Endothelial cell of umbilical vein (primary cell): ENCODE measurements around the gene CTNNA2. TPM values are rescaled to one million over a fixed set of nuclear protein-coding genes. Genes with fewer than 3 reads are reported as not detected.

Experiments
- BruUV-seq: library from RNA; stranded (reverse); fragments of 400-500 nt; replicated peaks from 2 replicates; lab custom pipeline; 2021; lab: Mats Ljungman, UMichigan
- CTCF ChIA-PET: fragments of 300-600, 350-600 bp; sonication (Branson Sonifier 250); formaldehyde crosslinking; loops from one replicate; lab custom pipeline; 2021; ENCODE audit warnings: antibody characterized with exemption, inconsistent platforms; lab: Charles Lee
- POLR2A ChIA-PET: fragments of 300-600, 350-600 bp; sonication (Branson Sonifier 250); formaldehyde crosslinking; loops from one replicate; lab custom pipeline; 2021; ENCODE audit warnings: antibody characterized with exemption, inconsistent platforms; lab: Charles Lee
- DNase-seq: peaks from one replicate; pipeline ENCODE4 v3.0.0-alpha.2; 2011; ENCODE audit warnings: low read depth, low spot score
- FAIRE-seq: peaks from 2 replicates; lab custom pipeline; 2011; peaks lifted over from hg19 to GRCh38; lab: Jason Lieb, UNC
- H2AFZ ChIP-seq: 2 replicates; pipeline ENCODE4 v1.6.0; 2012; ENCODE audit warnings: low read depth, low read length, control low read depth, inconsistent platforms
- H3K27ac ChIP-seq: 2 replicates; pipeline ENCODE4 v1.5.1; 2011; ENCODE audit warnings: low read depth, mild to moderate bottlenecking, control low read depth, low read length, moderate library complexity; ENCODE audit not compliant: insufficient read depth
- H3K27me3 ChIP-seq, 2 experiments: 2 replicates each; pipeline versions ENCODE4 v1.6.0 to v1.6.1; 2011; ENCODE audit warnings: low read length in 2 of 2, mixed read lengths in 1 of 2; ENCODE audit not compliant: control insufficient read depth in 2 of 2, insufficient read depth in 2 of 2
- H3K36me3 ChIP-seq, 2 experiments: 2 replicates in 1 of 2; 3 replicates in 1 of 2; pipeline ENCODE4 v1.5.1; 2011; ENCODE audit warnings: low read length in 2 of 2, mild to moderate bottlenecking in 1 of 2, moderate library complexity in 1 of 2; ENCODE audit not compliant: control insufficient read depth in 2 of 2, insufficient read depth in 2 of 2; ENCODE audit errors: extremely low read depth in 1 of 2
- H3K4me1 ChIP-seq: 3 replicates; pipeline ENCODE4 v1.5.1; 2011; ENCODE audit warnings: mild to moderate bottlenecking, low read length; ENCODE audit not compliant: control insufficient read depth, insufficient read depth; ENCODE audit errors: extremely low read depth
- H3K4me2 ChIP-seq: 2 replicates; pipeline ENCODE4 v1.6.1; 2011; ENCODE audit warnings: low read length, control low read depth, mixed read lengths; ENCODE audit not compliant: insufficient read depth
- H3K4me3 ChIP-seq, 3 experiments: fragments of 200-600 bp in 1 of 3; sonication (generic), shearing (Covaris generic) in 1 of 3; replicated peaks in 1 of 3; 2 replicates each; pipeline ENCODE4 v1.5.1; 2011 to 2016; ENCODE audit warnings: control low read depth in 3 of 3, low read length in 3 of 3, mild to moderate bottlenecking in 2 of 3, inconsistent platforms in 1 of 3, low read depth in 1 of 3, moderate library complexity in 1 of 3; ENCODE audit not compliant: insufficient read depth in 1 of 3
- H3K79me2 ChIP-seq: 2 replicates; pipeline ENCODE4 v1.6.0; 2012; ENCODE audit warnings: low read length, inconsistent platforms; ENCODE audit not compliant: control insufficient read depth, insufficient read depth
- H3K9ac ChIP-seq: replicated peaks from 2 replicates; pipeline ENCODE3; 2011; ENCODE audit warnings: low read length, control low read depth; ENCODE audit not compliant: insufficient read depth; ENCODE audit errors: extremely low read depth
- H3K9me1 ChIP-seq: replicated peaks from 3 replicates; pipeline ENCODE4 v1.6.0; 2011; ENCODE audit warnings: mild to moderate bottlenecking, low read length; ENCODE audit not compliant: control insufficient read depth, insufficient read depth; ENCODE audit errors: extremely low read depth
- H3K9me3 ChIP-seq: replicated peaks from 2 replicates; pipeline ENCODE4 v1.5.1; 2012; ENCODE audit warnings: low read length, inconsistent platforms; ENCODE audit not compliant: control insufficient read depth, insufficient read depth
- H4K20me1 ChIP-seq: replicated peaks from 2 replicates; pipeline ENCODE3; 2011; ENCODE audit warnings: mild to moderate bottlenecking, low read length; ENCODE audit not compliant: control insufficient read depth, insufficient read depth; ENCODE audit errors: extremely low read depth
- EZH2 ChIP-seq: IDR thresholded peaks from 2 replicates; pipeline ENCODE4 v1.6.1; 2012; ENCODE audit warnings: borderline replicate concordance, low read depth, mild to moderate bottlenecking, moderate library complexity, low read length, inconsistent platforms; ENCODE audit not compliant: severe bottlenecking
- FOS ChIP-seq: IDR thresholded peaks from 2 replicates; pipeline ENCODE4 v1.6.1; 2011; ENCODE audit warnings: mild to moderate bottlenecking, low read length, moderate library complexity, borderline replicate concordance; ENCODE audit not compliant: insufficient read depth
- GATA2 ChIP-seq: IDR thresholded peaks from 2 replicates; pipeline ENCODE4 v1.7.0; 2011; ENCODE audit warnings: low read depth, mild to moderate bottlenecking, moderate library complexity, mixed read lengths, low read length; ENCODE audit not compliant: insufficient read length, insufficient read depth
- JUN ChIP-seq: IDR thresholded peaks from 2 replicates; pipeline ENCODE4 v1.6.1; 2011; ENCODE audit warnings: borderline replicate concordance, low read depth; ENCODE audit not compliant: insufficient read length, insufficient read depth
- MYC ChIP-seq: IDR thresholded peaks from one replicate; pipeline ENCODE4 v1.6.1; 2011; ENCODE audit warnings: mild to moderate bottlenecking, low read depth, low read length
- POLR2A ChIP-seq: IDR thresholded peaks from 2 replicates; pipeline ENCODE4 v1.6.1; 2012; ENCODE audit warnings: low read depth, mild to moderate bottlenecking, control low read depth, low read length
- POLR2AphosphoS5 ChIP-seq: IDR thresholded peaks from 2 replicates; pipeline ENCODE4 v1.6.1; 2012; ENCODE audit warnings: low read depth, mild to moderate bottlenecking, control low read depth, low read length, moderate library complexity; ENCODE audit not compliant: insufficient read depth
- dilution Hi-C: fragments of 300-500 bp; cut with MboI; formaldehyde crosslinking; loops from one replicate; pipeline ENCODE4 v1.15.0; 2019; ENCODE audit warnings: low sequenced_read_pairs; ENCODE audit not compliant: extremely low pct_ligation_motif_present
- intact Hi-C: fragments of 100-400 bp; cut with micrococcal nuclease; formaldehyde crosslinking; loops from one replicate; pipeline ENCODE4 v1.10.0; 2022
- polyA plus RNA-seq, 4 experiments: library from polyadenylated mRNA; depleted of rRNA in 3 of 4; stranded (reverse) in 3 of 4; unstranded in 1 of 4; fragments of >200 nt; gene quantifications; 2 replicates each; pipeline versions ENCODE4 v1.2.1 to v1.2.3, GENCODE V29; 2011 to 2012; ENCODE audit warnings: missing spikeins in 1 of 4
- total RNA-seq: library from RNA; stranded (reverse); gene quantifications from 2 replicates; pipeline ENCODE4 v1.2.3, GENCODE V29; 2021
- TF ChIP-seq, protein P1 (sequence below): IDR thresholded peaks from 2 replicates; pipeline ENCODE4 v1.6.1; 2011; ENCODE audit not compliant: insufficient read depth, insufficient read length
- TF ChIP-seq, protein P2 (sequence below), 2 donors: IDR thresholded peaks; 1 replicate in 1 of 2; 2 replicates in 1 of 2; pipeline ENCODE4 v1.5.1; 2011; ENCODE audit warnings: low read length in 2 of 2, mild to moderate bottlenecking in 2 of 2, moderate library complexity in 2 of 2, control low read depth in 1 of 2, inconsistent platforms in 1 of 2, low read depth in 1 of 2; ENCODE audit not compliant: insufficient read depth in 1 of 2; ENCODE audit errors: extremely low read depth in 1 of 2

Gene CTNNA2
- total and polyA plus RNA-seq, 2 donors (not counting 3 experiments of a cell fraction or from before 2014, with no cell fraction given) = not detected

DNA sequence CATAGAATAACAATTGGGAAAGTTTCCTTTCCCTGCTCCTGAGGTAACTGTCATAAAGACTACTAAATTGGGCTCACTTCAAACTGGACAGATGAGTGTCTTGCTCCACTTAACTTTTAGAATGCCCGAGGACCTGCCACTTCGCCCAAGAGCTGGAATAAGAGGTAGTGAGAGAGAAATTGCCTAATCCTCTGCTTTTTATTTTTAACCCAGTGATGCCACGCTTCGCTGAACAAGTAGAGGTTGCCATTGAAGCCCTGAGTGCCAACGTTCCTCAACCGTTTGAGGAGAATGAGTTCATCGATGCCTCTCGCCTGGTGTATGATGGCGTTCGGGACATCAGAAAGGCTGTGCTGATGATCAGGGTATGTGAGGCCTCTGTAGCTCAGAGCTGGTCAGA lies 1061.1 kb downstream of the CTNNA2 start:
- Histone ChIP-seq H3K4me2 (no peak overlapping the region), H3K4me3 (no peak overlapping the region), H3K79me2 (no peaks in the 10 kb centered on the region), H2AFZ (no peak overlapping the region), H4K20me1 (no peaks in the 10 kb centered on the region), H3K36me3 (no peaks in the 10 kb centered on the region), H3K9me1 (no peaks in the 10 kb centered on the region), H3K9ac (no peak overlapping the region), H3K27me3 (no peaks in the 10 kb centered on the region), H3K4me1 (no peaks in the 10 kb centered on the region), H3K27ac (no peak overlapping the region), H3K9me3 (peaks cover 3% of the 10 kb centered on the region)
- BruUV-seq = no TSS peak
- dilution Hi-C loops (no loop called here), intact Hi-C loops (no loop called here)
- ChIA-PET POLR2A (no interaction called here), CTCF (no interaction called here)
- FAIRE-seq (no peak), DNase-seq (no peak)
- TF ChIP-seq POLR2A (no peak), GATA2 (no peak), POLR2AphosphoS5 (no peak), JUN (no peak), MYC (no peak), EZH2 (no peak), FOS (no peak)
- TF ChIP-seq, protein P1, sequence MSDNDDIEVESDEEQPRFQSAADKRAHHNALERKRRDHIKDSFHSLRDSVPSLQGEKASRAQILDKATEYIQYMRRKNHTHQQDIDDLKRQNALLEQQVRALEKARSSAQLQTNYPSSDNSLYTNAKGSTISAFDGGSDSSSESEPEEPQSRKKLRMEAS = no peak
- TF ChIP-seq, protein P2, sequence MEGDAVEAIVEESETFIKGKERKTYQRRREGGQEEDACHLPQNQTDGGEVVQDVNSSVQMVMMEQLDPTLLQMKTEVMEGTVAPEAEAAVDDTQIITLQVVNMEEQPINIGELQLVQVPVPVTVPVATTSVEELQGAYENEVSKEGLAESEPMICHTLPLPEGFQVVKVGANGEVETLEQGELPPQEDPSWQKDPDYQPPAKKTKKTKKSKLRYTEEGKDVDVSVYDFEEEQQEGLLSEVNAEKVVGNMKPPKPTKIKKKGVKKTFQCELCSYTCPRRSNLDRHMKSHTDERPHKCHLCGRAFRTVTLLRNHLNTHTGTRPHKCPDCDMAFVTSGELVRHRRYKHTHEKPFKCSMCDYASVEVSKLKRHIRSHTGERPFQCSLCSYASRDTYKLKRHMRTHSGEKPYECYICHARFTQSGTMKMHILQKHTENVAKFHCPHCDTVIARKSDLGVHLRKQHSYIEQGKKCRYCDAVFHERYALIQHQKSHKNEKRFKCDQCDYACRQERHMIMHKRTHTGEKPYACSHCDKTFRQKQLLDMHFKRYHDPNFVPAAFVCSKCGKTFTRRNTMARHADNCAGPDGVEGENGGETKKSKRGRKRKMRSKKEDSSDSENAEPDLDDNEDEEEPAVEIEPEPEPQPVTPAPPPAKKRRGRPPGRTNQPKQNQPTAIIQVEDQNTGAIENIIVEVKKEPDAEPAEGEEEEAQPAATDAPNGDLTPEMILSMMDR (IDR thresholded peaks at IDR 0.05; ENCODE audit: extremely low read depth in 1 of 2, insufficient read depth in 1 of 2, low read depth in 1 of 2, low read length in 2 of 2) = no peak
